Central memory CD8-positive, alpha-beta T cell (primary cell): Measurements from ENCODE around the gene HIP1.
"Not testable (repeated sequence)": the region's sequence is repeated elsewhere in the genome, so short reads cannot be mapped to it uniquely, and the experiment has no call there.

Source experiments
- ATAC-seq: fragments of 150-1000 bp; cut with Tn5 transposase; replicated peaks from 2 replicates; pipeline ENCODE4 v1.10.0; 2022; ENCODE audit warnings: mild to moderate bottlenecking, moderate FRiP score, moderate number of reproducible peaks; ENCODE audit not compliant: poor library complexity, severe bottlenecking; ENCODE audit errors: extremely low read depth
- DNase-seq, 2 donors: peaks; one replicate each; pipeline ENCODE4 v3.0.0; 2021; ENCODE audit warnings: low spot score in 2 of 2
- H3K27ac Mint-ChIP-seq: one replicate; pipeline ENCODE4 v1.8.0; 2022; ENCODE audit warnings: low read depth, mild to moderate bottlenecking, moderate library complexity, mixed read lengths
- H3K27me3 Mint-ChIP-seq: one replicate; pipeline ENCODE4 v1.8.0; 2022; ENCODE audit warnings: mixed read lengths
- H3K36me3 Mint-ChIP-seq: one replicate; pipeline ENCODE4 v1.8.0; 2022; ENCODE audit warnings: mild to moderate bottlenecking, moderate library complexity, mixed read lengths; ENCODE audit not compliant: insufficient read depth
- H3K4me1 Mint-ChIP-seq: one replicate; pipeline ENCODE4 v1.8.0; 2022; ENCODE audit warnings: mixed read lengths
- H3K4me3 Mint-ChIP-seq: one replicate; pipeline ENCODE4 v1.8.0; 2022; ENCODE audit warnings: mild to moderate bottlenecking, moderate library complexity, mixed read lengths
- H3K9me3 Mint-ChIP-seq: one replicate; pipeline ENCODE4 v1.8.0; 2022; ENCODE audit warnings: mixed read lengths

The HIP1 gene

DNA sequence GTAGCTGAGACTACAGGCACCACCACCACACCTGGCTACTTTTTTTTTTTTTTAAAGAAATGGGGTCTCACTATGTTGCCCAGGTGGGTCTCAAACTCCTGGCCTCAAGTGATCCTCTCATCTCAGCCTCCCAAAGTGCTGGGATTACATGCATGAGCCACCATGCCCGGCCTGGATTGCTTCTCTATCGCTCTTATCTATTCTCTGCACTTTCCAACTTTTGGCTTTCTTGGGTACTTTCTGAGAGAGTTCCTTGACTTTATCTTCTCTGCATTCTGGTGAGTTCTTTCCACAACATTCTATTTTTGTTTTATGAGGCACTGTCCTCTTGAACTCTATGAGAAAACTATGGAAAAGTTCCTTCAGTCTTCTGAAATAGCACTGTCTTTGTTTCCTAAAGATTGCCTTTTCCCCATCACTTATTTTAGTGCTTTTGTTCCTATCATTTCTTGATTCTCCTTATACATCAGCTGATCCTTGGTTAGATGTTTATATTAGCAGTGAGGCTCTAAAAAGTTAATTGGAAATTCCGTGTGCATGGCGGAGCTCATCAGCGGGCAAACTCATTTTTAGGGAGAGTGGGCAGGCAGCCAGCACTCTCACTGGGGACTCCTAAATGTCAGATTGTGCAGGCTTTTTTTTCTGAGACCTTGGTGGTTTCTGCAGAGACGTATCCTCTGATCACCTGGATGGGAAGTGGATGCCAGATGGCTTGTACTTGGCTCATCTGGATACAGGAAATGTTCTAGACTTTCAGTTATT lies 43.9 kb downstream of the HIP1 start:
- Mint-ChIP-seq H3K36me3 (peaks cover 6% of the 10 kb centered on the region), H3K4me3 (no peak overlapping the region), H3K9me3 (no peaks in the 10 kb centered on the region), H3K27me3 (no peaks in the 10 kb centered on the region), H3K4me1 (peaks cover 9% of the 10 kb centered on the region), H3K27ac (no peak overlapping the region)
- ATAC-seq (no peak), DNase-seq (no peak)

DNA sequence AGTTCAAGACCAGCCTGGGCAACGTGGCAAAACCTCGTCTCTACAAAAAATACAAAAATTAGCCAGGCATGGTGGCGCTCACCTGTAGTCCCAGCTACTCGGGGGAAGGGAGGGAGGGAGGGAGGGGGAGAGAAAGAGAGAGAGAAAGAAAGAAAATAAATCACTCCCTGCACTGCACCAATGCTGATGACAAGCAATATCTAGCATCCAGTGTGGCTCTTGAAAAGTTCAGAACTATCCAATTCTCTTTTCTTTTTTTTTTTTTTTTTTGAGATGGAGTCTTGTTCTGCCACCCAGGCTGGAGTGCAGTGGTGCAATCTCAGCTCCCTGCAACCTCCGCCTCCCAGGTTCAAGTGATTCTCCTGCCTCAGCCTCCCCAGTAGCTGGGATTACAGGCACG lies 45.1 kb downstream of the HIP1 start:
- not testable (repeated sequence) for H3K4me1 Mint-ChIP-seq, H3K36me3 Mint-ChIP-seq, H3K9me3 Mint-ChIP-seq, ATAC-seq, DNase-seq, H3K27me3 Mint-ChIP-seq, H3K27ac Mint-ChIP-seq, H3K4me3 Mint-ChIP-seq

DNA sequence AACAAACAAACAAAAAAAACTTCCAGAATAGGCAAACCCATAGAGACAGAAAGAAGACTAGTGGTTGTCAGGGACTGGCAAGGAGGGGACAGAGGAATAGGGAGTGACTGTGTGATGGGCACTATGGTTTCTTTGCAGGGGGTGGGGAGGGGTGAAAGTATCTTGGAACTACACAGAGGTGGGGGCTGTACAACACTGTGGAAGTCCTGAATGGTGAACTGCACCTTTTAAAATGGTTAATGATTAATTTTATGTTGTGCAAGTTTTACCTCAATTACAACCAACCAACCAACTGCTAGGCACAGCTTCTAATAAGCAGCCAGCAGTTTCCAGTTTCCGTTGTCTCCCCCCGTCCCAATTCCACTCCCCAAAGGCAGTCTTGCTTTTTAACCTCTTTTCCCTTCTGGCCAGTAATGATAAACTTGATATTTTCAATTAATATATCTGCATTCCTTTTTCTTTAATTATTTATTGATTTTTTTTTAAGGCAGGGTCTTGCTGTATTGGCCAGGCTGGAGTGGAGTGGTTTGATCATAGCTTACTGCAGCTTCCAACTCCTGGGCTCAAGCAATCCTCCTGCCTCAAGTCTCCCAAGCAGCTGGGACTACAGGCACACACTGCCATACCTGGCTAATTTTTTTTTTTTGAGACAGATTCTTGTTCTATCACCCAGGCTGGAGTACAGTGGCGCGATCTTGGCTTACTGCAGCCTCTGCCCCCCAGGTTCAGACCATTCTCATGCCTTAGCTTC lies 46.8 kb downstream of the HIP1 start:
- DNase-seq (no peak), ATAC-seq (no peak)
- H3K9me3 Mint-ChIP-seq, result no peaks in the 10 kb centered on the region
- H3K27me3 Mint-ChIP-seq, result no peaks in the 10 kb centered on the region
- H3K27ac Mint-ChIP-seq, result no peak overlapping the region
- H3K4me1 Mint-ChIP-seq, result peaks cover 22% of the 10 kb centered on the region
- H3K4me3 Mint-ChIP-seq, result no peak overlapping the region
- H3K36me3 Mint-ChIP-seq, result peaks cover 5% of the 10 kb centered on the region

DNA sequence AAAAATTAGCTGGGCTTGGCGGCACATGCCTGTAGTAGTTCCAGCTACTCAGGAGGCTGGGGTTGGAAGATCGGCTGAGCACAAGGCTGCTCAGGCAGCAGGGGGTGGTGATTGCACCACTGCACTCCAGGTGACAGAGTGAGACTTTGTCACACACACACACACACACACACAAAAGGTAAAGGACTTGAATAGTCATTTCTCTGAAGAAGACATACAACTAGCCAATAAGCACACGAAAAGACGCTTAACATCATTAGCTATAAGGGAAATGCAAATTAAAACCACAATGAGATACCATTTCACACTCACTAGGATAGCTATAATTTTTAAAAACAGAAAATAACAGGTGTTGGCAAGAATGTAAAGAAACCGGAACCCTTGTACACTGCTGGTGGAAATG lies 48.6 kb downstream of the HIP1 start:
- Mint-ChIP-seq H3K27me3 (no peaks in the 10 kb centered on the region), H3K4me3 (no peak overlapping the region), H3K9me3 (no peaks in the 10 kb centered on the region), H3K27ac (no peak overlapping the region), H3K36me3 (peaks cover 5% of the 10 kb centered on the region), H3K4me1 (peaks cover 22% of the 10 kb centered on the region)
- DNase-seq (no peak), ATAC-seq (no peak)

DNA sequence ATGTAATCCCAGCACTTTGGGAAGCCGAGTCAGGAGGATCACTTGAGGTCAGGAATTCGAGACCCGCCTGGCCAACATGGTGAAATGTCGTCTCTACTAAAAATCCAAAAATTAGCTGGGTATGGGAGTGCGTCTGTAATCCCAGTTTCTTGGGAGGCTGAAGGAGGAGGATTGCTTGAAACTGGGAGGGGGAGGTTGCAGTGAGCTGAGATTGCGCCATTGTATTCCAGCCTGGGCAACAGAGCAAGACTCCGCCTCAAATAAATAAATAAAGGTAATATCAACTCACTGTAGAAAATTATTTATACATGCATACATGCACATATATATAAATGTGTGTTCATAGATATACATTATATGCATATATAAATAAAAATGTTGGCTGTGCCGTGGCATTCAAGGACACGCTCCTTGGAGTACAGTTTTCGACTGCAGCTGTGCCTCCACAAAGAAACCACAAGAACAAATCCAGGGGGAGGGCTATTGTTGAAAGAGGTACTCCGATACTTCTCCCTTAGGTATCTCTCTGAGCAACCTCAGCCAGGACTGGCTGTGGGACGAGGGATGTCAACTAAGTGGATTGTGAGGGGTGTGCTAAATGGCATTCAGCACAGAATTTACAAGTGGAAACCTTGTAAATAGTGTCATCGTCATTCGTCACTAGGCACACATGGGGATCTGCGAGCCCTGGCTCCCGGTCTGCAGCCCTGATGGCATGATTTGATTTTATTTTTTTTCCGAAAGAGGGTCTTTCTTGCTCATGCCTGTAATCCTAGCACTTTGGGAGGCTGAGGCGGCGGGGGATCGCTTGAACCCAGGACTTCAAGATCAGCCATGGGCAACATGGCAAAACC lies 49.3 kb downstream of the HIP1 start:
- H3K4me3 Mint-ChIP-seq, result no peak overlapping the region
- no peak for ATAC-seq
- peaks cover 18% of the 10 kb centered on the region for H3K4me1 Mint-ChIP-seq
- peaks cover 5% of the 10 kb centered on the region for H3K36me3 Mint-ChIP-seq
- no peaks in the 10 kb centered on the region for H3K27me3 Mint-ChIP-seq
- H3K27ac Mint-ChIP-seq, result no peak overlapping the region
- DNase-seq, result no peak
- no peaks in the 10 kb centered on the region for H3K9me3 Mint-ChIP-seq

DNA sequence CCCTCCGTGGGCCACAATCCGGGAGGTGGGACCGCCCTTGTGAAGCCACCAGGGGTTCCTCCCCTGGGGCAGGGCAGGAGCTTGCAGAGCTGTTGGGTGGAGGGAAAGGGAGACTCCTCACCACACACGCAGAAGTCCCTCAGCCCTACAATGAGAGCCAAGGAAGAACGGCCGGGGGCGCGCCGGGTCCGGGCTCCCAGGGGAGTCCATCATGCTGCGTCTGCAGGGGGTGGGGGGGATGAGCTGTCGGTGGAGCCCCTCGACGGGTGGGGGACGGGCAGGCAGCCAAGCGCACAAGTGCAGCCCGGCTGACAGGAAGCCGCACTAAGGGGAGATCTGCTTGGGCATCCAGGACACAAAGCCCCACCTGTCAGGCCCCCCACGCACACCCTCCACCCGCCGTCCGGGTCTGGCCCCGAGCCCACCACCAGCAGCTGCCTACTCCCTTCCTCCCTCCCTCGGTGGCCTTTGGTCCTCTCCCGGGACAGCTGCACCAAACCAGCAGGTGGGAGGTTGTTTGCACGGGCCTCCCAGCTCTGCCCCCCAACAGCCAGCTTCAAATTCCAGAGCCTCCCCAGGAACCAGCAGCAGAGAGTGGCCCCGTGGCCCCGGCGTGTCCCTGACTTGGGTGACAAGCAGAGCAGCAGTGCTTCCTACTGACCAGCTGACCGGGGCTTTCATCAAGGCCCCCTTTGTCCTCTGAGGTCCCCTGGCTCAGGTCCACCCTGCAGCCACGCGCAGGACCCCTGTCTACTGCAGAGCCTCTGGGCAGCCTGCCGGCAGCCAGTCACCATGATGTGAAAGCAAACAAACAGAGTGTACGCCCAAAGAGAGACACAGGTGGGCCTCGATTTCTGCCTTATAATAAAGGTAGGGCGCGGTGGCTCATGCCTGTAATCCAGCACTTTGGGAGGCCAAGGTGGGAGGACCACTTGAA lies 50.3 kb downstream of the HIP1 start:
- Mint-ChIP-seq H3K4me1 (peaks cover 18% of the 10 kb centered on the region), H3K27me3 (no peaks in the 10 kb centered on the region), H3K36me3 (peaks cover 5% of the 10 kb centered on the region), H3K9me3 (no peaks in the 10 kb centered on the region), H3K4me3 (no peak overlapping the region), H3K27ac (no peak overlapping the region)
- ATAC-seq, result no peak
- DNase-seq, result no peak

DNA sequence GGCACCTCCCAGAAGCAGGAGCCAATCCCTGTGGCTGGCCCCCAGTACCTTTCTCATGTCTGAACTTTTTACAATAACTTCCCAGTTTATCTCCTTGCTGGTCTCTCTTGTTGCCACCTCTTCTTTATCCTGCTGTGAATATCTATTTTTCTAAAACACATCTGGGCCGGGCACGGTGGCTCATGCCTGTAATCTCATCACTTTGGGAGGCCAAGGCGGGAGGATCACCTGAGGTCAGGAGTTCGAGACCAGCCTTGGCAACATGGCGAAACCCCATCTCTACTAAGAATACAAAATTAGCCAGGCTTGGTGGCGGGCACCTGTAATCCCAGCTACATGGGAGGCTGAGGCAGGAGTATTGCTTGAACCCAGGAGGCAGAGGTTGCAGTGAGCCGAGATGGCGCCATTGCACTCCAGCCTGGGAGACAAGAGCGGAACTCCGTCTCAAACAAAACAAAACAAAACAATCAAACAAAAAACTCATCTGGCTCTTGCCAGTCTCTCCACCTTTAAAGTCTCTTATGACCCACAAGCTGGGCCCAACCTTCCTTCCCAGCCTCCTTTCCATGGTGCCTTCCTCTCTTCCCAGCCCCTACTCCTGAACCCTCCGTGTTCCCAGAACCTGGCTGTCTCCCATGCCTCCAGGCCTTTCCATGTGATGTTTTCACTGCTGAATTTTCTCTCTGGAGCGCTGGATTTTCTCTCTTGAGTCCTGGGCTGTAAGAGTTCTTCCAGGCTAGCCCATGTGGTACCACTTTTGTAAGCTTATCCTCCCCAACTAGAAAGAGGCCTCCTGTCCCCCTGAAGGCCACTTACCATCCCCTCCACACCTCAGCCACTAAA lies 51.3 kb downstream of the HIP1 start:
- Mint-ChIP-seq H3K4me1 (peaks cover 18% of the 10 kb centered on the region), H3K4me3 (no peak overlapping the region)

DNA sequence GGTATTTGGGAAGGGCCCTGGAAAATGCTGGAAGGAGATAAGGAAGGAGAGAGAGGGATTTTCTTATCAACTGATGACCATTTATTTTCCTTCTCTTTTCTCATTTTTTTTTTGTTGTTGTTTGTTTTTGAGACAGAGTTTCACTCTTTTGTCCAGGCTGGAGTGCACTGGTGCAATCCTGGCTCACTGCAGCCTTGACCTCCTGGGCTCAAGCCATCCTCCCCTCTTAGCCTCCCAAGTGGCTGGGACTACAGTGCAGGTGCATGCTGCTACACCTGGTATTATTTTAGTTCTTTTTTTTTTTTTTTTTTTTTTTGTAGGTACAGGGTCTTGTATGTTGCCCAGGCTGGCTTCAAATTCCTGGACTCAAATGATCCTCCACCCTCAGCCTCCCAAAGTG lies 52.2 kb downstream of the HIP1 start:
- DNase-seq (no peak), ATAC-seq (no peak)
- H3K27me3 Mint-ChIP-seq, result no peaks in the 10 kb centered on the region
- H3K4me1 Mint-ChIP-seq, result peaks cover 18% of the 10 kb centered on the region
- no peak overlapping the region for H3K27ac Mint-ChIP-seq
- H3K4me3 Mint-ChIP-seq, result no peak overlapping the region
- no peaks in the 10 kb centered on the region for H3K9me3 Mint-ChIP-seq
- H3K36me3 Mint-ChIP-seq, result peaks cover 5% of the 10 kb centered on the region

More for the DNA sequence above, 51.3 kb downstream of the HIP1 start:
- no peaks in the 10 kb centered on the region for H3K27me3 Mint-ChIP-seq
- H3K9me3 Mint-ChIP-seq, result no peaks in the 10 kb centered on the region
- no peak for DNase-seq
- ATAC-seq, result no peak
- H3K36me3 Mint-ChIP-seq, result peaks cover 5% of the 10 kb centered on the region
- H3K27ac Mint-ChIP-seq, result no peak overlapping the region

DNA sequence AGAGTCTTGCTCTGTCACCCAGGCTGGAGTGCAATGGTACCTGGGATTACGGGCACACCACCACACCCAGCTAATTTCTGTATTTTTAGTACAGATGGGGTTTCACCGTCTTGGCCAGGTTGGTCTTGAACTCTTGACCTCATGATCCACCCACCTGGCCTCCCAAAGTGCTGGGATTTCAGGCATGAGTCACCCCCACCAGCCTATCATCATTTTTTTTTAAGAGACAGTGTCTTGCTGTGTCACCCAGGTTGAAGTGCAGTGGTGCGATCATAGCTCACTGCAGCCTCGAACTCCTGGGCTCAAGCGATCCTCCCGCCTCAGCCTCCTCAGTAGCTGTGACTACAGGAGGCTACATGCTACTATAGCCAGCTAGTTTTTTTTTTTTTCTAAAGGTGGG lies 56.7 kb downstream of the HIP1 start:
- H3K27ac Mint-ChIP-seq, H3K27me3 Mint-ChIP-seq, DNase-seq, ATAC-seq, H3K36me3 Mint-ChIP-seq, H3K9me3 Mint-ChIP-seq, H3K4me3 Mint-ChIP-seq, H3K4me1 Mint-ChIP-seq: not testable (repeated sequence)

DNA sequence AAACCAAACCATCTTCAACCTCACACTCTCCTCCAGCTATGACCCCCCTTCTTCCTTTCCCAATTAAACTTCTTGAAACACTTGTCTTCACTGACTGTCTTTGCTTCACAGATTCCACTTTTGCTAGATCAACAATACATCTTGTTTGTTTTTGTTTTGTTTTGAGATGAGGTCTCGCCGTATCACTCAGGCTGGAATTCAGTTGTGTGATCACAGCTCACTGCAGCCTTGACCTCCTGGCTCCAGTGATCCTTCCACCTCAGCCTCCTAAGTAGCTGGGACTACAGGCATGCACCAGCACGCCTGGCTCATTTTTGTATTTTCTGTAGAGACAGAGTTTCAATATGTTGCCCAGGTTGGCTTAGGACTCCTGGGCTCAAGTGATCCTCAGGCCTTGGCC lies 59.7 kb downstream of the HIP1 start:
- Mint-ChIP-seq H3K4me3 (no peak overlapping the region), H3K9me3 (peaks cover 5% of the 10 kb centered on the region), H3K27me3 (no peaks in the 10 kb centered on the region), H3K36me3 (no peaks in the 10 kb centered on the region), H3K27ac (no peak overlapping the region), H3K4me1 (no peaks in the 10 kb centered on the region)
- ATAC-seq (no peak), DNase-seq (no peak)

DNA sequence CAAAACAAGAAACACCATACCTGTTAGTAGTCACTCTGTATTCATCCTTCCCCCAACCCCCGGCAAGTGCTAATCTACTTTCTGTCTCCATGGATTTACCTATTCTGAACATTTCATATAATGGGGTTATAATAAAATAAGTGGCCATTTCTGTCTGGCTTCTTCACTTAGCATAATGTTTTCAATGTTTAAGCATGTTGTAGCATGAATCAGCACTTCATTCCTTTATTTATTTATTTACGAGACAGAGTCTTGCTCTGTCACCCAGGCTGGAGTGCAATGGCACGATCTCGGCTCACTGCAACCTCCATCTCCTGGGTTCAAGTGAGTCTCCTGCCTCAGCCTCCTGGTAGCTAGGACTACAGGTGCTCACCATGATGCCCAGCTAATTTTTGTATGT lies 69.2 kb downstream of the HIP1 start:
- no peak for ATAC-seq

More for the DNA sequence above, 69.2 kb downstream of the HIP1 start:
- no peak overlapping the region for H3K4me3 Mint-ChIP-seq
- H3K36me3 Mint-ChIP-seq, result peaks cover 7% of the 10 kb centered on the region
- H3K4me1 Mint-ChIP-seq, result no peaks in the 10 kb centered on the region
- H3K27ac Mint-ChIP-seq, result no peak overlapping the region
- peaks cover under 1% of the 10 kb centered on the region for H3K9me3 Mint-ChIP-seq
- no peaks in the 10 kb centered on the region for H3K27me3 Mint-ChIP-seq
- no peak for DNase-seq
